Umbilical cord (tissue), 1 donor: ENCODE measurements around the gene CNNM2. TPM values are rescaled to one million over a fixed set of nuclear protein-coding genes. Genes with fewer than 3 reads are reported as not detected.

Source experiments
- total RNA-seq: library from RNA; depleted of rRNA; stranded (reverse); fragments of >200 nt; gene quantifications from one replicate; pipeline ENCODE4 v1.2.3, GENCODE V29; 2014; ENCODE audit warnings: low replicate concordance; ENCODE audit not compliant: insufficient read depth

The CNNM2 gene
- total RNA-seq, 1 donor from 2014 or later: 6.0 TPM

Other genes starting within 250 kb of the CNNM2 start
- gene ARL3, start 203.9 kb upstream of the CNNM2 start, total RNA-seq: 7.2 TPM
- 9.4 TPM for gene SFXN2, start 203.7 kb upstream of the CNNM2 start, total RNA-seq
- 35.9 TPM for gene WBP1L, start 174.3 kb upstream of the CNNM2 start, total RNA-seq
- gene CYP17A1, start 80.9 kb upstream of the CNNM2 start, total RNA-seq: 1.2 TPM
- 59.2 TPM for gene BORCS7, start 64.0 kb upstream of the CNNM2 start, total RNA-seq
- gene AS3MT, start 48.8 kb upstream of the CNNM2 start, total RNA-seq: 4.8 TPM